IMR-90 (cell line): Measurements from ENCODE around the gene TRIM21. TPM values are rescaled to one million over a fixed set of nuclear protein-coding genes. Genes with fewer than 3 reads are reported as not detected.

Experiments
- ATAC-seq: fragments of 200-7000 bp; cut with Tn5 transposase; 2 replicates; pipeline ENCODE4 v1.9.1; 2020; ENCODE audit warnings: low read depth, mild to moderate bottlenecking, moderate library complexity
- BruUV-seq: library from RNA; stranded (reverse); fragments of 400-500 nt; replicated peaks from 2 replicates; lab custom pipeline; 2021; lab: Mats Ljungman, UMichigan
- CTCF ChIA-PET: fragments of 300-600 bp; formaldehyde crosslinking; extraction: SDS; loops from one replicate; lab custom pipeline; 2021; ENCODE audit warnings: antibody characterized with exemption; lab: Yijun Ruan, JAX
- POLR2A ChIA-PET: fragments of 300-600 bp; sonication (Branson Sonifier 250); formaldehyde crosslinking; loops from one replicate; lab custom pipeline; 2022; ENCODE audit warnings: antibody characterized with exemption; ENCODE audit not compliant: unreplicated experiment; lab: Charles Lee
- DNase-seq: peaks from one replicate; pipeline ENCODE4 v3.0.0; 2013
- H2AFZ ChIP-seq: replicated peaks from 2 replicates; pipeline ENCODE3; 2013; ENCODE audit warnings: low read length, mild to moderate bottlenecking; ENCODE audit not compliant: poor library complexity
- H2AK5ac ChIP-seq: 2 replicates; pipeline ENCODE4 v1.6.1; 2013; ENCODE audit warnings: low read depth, low read length, inconsistent platforms
- H2AK9ac ChIP-seq: replicated peaks from 2 replicates; pipeline ENCODE3; 2013; ENCODE audit warnings: mild to moderate bottlenecking, low read depth, low read length, moderate library complexity; ENCODE audit not compliant: poor library complexity
- H2BK120ac ChIP-seq: 2 replicates; pipeline ENCODE4 v1.6.1; 2013; ENCODE audit warnings: low read depth, low read length, inconsistent platforms
- H2BK15ac ChIP-seq: 3 replicates; pipeline ENCODE4 v1.6.1; 2013; ENCODE audit warnings: low read depth, low read length, inconsistent platforms
- H2BK20ac ChIP-seq: 2 replicates; pipeline ENCODE4 v1.6.1; 2013; ENCODE audit warnings: low read depth, mild to moderate bottlenecking, inconsistent platforms, low read length, moderate library complexity
- H2BK5ac ChIP-seq: 2 replicates; pipeline ENCODE4 v1.6.1; 2013; ENCODE audit warnings: mild to moderate bottlenecking, low read depth, low read length, inconsistent platforms; ENCODE audit not compliant: poor library complexity, severe bottlenecking
- H3K14ac ChIP-seq: replicated peaks from 2 replicates; pipeline ENCODE4 v1.6.1; 2013; ENCODE audit warnings: low read depth, low read length, inconsistent platforms
- H3K18ac ChIP-seq: 2 replicates; pipeline ENCODE4 v1.6.1; 2013; ENCODE audit warnings: low read depth, low read length, control low read depth
- H3K23ac ChIP-seq: 2 replicates; pipeline ENCODE4 v1.6.1; 2013; ENCODE audit warnings: low read depth, low read length, inconsistent platforms
- H3K27ac ChIP-seq: 2 replicates; pipeline ENCODE4 v1.5.1; 2013; ENCODE audit warnings: mild to moderate bottlenecking, control low read depth, low read length; ENCODE audit not compliant: insufficient read depth
- H3K27me3 ChIP-seq: 2 replicates; pipeline ENCODE4 v1.6.1; 2013; ENCODE audit warnings: low read length; ENCODE audit not compliant: control insufficient read depth, insufficient read depth
- H3K36me3 ChIP-seq: 2 replicates; pipeline ENCODE4 v1.6.1; 2013; ENCODE audit warnings: low read length, mixed read lengths; ENCODE audit not compliant: control insufficient read depth, insufficient read depth
- H3K4ac ChIP-seq: 2 replicates; pipeline ENCODE4 v1.6.1; 2013; ENCODE audit warnings: low read depth, low read length, inconsistent platforms
- H3K4me1 ChIP-seq: 2 replicates; pipeline ENCODE4 v1.6.1; 2013; ENCODE audit warnings: low read length, mixed read lengths; ENCODE audit not compliant: control insufficient read depth, insufficient read depth
- H3K4me2 ChIP-seq: 2 replicates; pipeline ENCODE4 v1.6.1; 2013; ENCODE audit warnings: low read depth, mild to moderate bottlenecking, control low read depth, low read length, moderate library complexity
- H3K4me3 ChIP-seq: 2 replicates; pipeline ENCODE4 v1.5.1; 2013; ENCODE audit warnings: low read depth, mild to moderate bottlenecking, control low read depth, low read length, moderate library complexity; ENCODE audit not compliant: insufficient read depth
- H3K56ac ChIP-seq: 2 replicates; pipeline ENCODE4 v1.6.1; 2013; ENCODE audit warnings: low read length, inconsistent platforms; ENCODE audit not compliant: insufficient read depth; ENCODE audit errors: extremely low read depth
- H3K79me1 ChIP-seq, 2 experiments: 2 replicates each; pipeline ENCODE4 v1.6.1; 2013; ENCODE audit warnings: low read length in 2 of 2, inconsistent platforms in 1 of 2, low read depth in 1 of 2
- H3K9ac ChIP-seq: 2 replicates; pipeline ENCODE4 v1.6.1; 2013; ENCODE audit warnings: low read depth, low read length, control low read depth
- H3K9me1 ChIP-seq: 2 replicates; pipeline ENCODE4 v1.6.1; 2013; ENCODE audit warnings: low read length, inconsistent platforms; ENCODE audit not compliant: insufficient read depth
- H3K9me3 ChIP-seq: 2 replicates; pipeline ENCODE4 v1.6.1; 2013; ENCODE audit warnings: low read length; ENCODE audit not compliant: control insufficient read depth, insufficient read depth
- H4K20me1 ChIP-seq: 2 replicates; pipeline ENCODE4 v1.6.1; 2013; ENCODE audit warnings: low read length, inconsistent platforms; ENCODE audit not compliant: insufficient read depth
- H4K5ac ChIP-seq: 2 replicates; pipeline ENCODE4 v1.6.1; 2013; ENCODE audit warnings: mild to moderate bottlenecking, low read depth, low read length, control low read depth
- H4K8ac ChIP-seq, 2 experiments: 2 replicates each; pipeline ENCODE4 v1.6.1; 2013; ENCODE audit warnings: low read depth in 2 of 2, low read length in 2 of 2, control low read depth in 1 of 2, inconsistent platforms in 1 of 2
- H4K91ac ChIP-seq: 2 replicates; pipeline ENCODE4 v1.6.1; 2013; ENCODE audit warnings: low read depth, low read length, inconsistent platforms; ENCODE audit not compliant: insufficient read depth
- BHLHE40 ChIP-seq: fragments of 150-350 bp; IDR thresholded peaks from 2 replicates; pipeline ENCODE4 v1.6.1; 2016; ENCODE audit warnings: mild to moderate bottlenecking, low read depth, low read length
- CEBPB ChIP-seq: IDR thresholded peaks from 2 replicates; pipeline ENCODE4 v1.6.1; 2012; ENCODE audit warnings: low read depth, low read length, improper control_type of control experiment
- CHD1 ChIP-seq: IDR thresholded peaks from 2 replicates; pipeline ENCODE4 v1.6.1; 2012; ENCODE audit warnings: low read depth, low read length, improper control_type of control experiment
- MAFK ChIP-seq: IDR thresholded peaks from 2 replicates; pipeline ENCODE4 v1.6.1; 2012; ENCODE audit warnings: low read depth, low read length, improper control_type of control experiment
- MAZ ChIP-seq: IDR thresholded peaks from 2 replicates; pipeline ENCODE4 v1.6.1; 2012; ENCODE audit warnings: low read depth, mild to moderate bottlenecking, low read length, improper control_type of control experiment, moderate library complexity, borderline replicate concordance
- MXI1 ChIP-seq: IDR thresholded peaks from 2 replicates; pipeline ENCODE4 v1.6.1; 2012; ENCODE audit warnings: low read depth, mild to moderate bottlenecking, low read length, moderate library complexity, borderline replicate concordance
- NFE2L2 ChIP-seq: fragments of 150-350 bp; IDR thresholded peaks from 2 replicates; pipeline ENCODE4 v1.6.1; 2016; ENCODE audit warnings: low read depth, mild to moderate bottlenecking, low read length
- POLR2A ChIP-seq: IDR thresholded peaks from 2 replicates; pipeline ENCODE4 v1.6.1; 2012; ENCODE audit warnings: mild to moderate bottlenecking, low read depth, low read length
- RAD21 ChIP-seq: IDR thresholded peaks from 2 replicates; pipeline ENCODE4 v1.6.1; 2012; ENCODE audit warnings: low read length, improper control_type of control experiment
- RCOR1 ChIP-seq: IDR thresholded peaks from 2 replicates; pipeline ENCODE4 v1.6.1; 2012; ENCODE audit warnings: mild to moderate bottlenecking, low read length, improper control_type of control experiment; ENCODE audit not compliant: insufficient replicate concordance
- RFX5 ChIP-seq: IDR thresholded peaks from 2 replicates; pipeline ENCODE4 v1.8.0; 2012; ENCODE audit warnings: low read depth, mild to moderate bottlenecking, low read length, moderate library complexity
- SMC3 ChIP-seq: fragments of 150-350 bp; IDR thresholded peaks from 2 replicates; pipeline ENCODE4 v1.6.1; 2016; ENCODE audit warnings: low read depth, mild to moderate bottlenecking, antibody characterized with exemption, low read length, moderate library complexity
- WGBS, 2 experiments: methylation state at CpG; one replicate each; pipeline versions ENCODE4 v1.1.5 to v1.1.7; 2013; ENCODE audit warnings: missing lambda C conversion rate in 2 of 2; ENCODE audit not compliant: insufficient read length in 1 of 2; ENCODE audit errors: extremely low coverage in 2 of 2; 5-methylcytosine and 5-hydroxymethylcytosine counted together
- dilution Hi-C: fragments of 300-500 bp; cut with HindIII; formaldehyde crosslinking; loops from one replicate; pipeline ENCODE4 v1.14.3; 2018; ENCODE audit warnings: low sequenced_read_pairs; ENCODE audit not compliant: unreplicated experiment
- in situ Hi-C: fragments of 300-500 bp; cut with MboI; formaldehyde crosslinking; loops from 3 replicates; pipeline ENCODE4 v1.14.3; 2019; ENCODE audit warnings: low sequenced_read_pairs, inconsistent platforms, mixed read lengths
- intact Hi-C: fragments of 100-400 bp; cut with micrococcal nuclease; formaldehyde crosslinking; loops from 2 replicates; pipeline ENCODE4 v1.10.0; 2022
- polyA plus RNA-seq, 3 experiments: library from polyadenylated mRNA; depleted of rRNA; stranded (reverse); fragments of >200 nt; gene quantifications; 2 replicates each; pipeline ENCODE4 v1.2.3, GENCODE V29; 2012; ENCODE audit warnings: low replicate concordance in 1 of 3
- total RNA-seq: library from RNA; depleted of rRNA; stranded (reverse); fragments of >200 nt; gene quantifications from 2 replicates; pipeline ENCODE4 v1.2.3, GENCODE V29; 2012
- TF ChIP-seq, protein P1 (sequence below): conservative IDR thresholded peaks from 2 replicates; pipeline ENCODE4 v1.5.1; 2012; ENCODE audit warnings: mild to moderate bottlenecking, low read depth, low read length, improper control_type of control experiment
- TF ChIP-seq, protein P2 (sequence below): fragments of 150-350 bp; IDR thresholded peaks from 2 replicates; pipeline ENCODE4 v1.6.1; 2016; ENCODE audit warnings: low read depth, mild to moderate bottlenecking, low read length, moderate library complexity, borderline replicate concordance
- TF ChIP-seq, protein P3 (sequence below): fragments of 150-350 bp; IDR thresholded peaks from 2 replicates; pipeline ENCODE4 v1.6.1; 2017; ENCODE audit warnings: mild to moderate bottlenecking, antibody characterized with exemption, low read length, low read depth

TRIM21 gene
- total and polyA plus RNA-seq, 2 of the 4 experiments (the other 2 are of a cell fraction): 13.9 to 19.2 TPM

DNA sequence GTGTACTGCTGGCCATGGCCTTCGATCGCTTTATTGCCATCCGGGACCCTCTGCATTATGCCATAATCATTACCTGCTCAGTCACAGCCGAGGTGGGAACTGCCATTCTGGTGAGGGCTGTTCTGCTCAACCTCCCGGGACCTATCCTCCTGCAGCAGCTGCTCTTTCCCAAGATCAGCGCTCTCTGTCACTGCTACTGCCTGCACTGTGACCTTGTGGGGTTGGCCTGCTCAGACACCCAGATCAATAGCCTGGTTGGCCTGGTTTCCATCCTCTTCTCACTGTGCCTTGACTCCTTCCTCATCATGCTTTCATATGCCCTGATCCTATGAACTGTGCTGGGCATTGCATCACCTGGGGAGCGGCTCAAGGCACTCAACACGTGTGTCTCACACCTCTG, 24.9 kb upstream of the TRIM21 start:
- H2BK20ac ChIP-seq: no peak overlapping the region
- TF ChIP-seq MAFK (no peak), RFX5 (no peak), BHLHE40 (no peak), CHD1 (no peak), SMC3 (no peak), RAD21 (no peak), CEBPB (no peak), MXI1 (no peak), RCOR1 (no peak), POLR2A (no peak), NFE2L2 (no peak), MAZ (no peak)
- TF ChIP-seq, protein P1, sequence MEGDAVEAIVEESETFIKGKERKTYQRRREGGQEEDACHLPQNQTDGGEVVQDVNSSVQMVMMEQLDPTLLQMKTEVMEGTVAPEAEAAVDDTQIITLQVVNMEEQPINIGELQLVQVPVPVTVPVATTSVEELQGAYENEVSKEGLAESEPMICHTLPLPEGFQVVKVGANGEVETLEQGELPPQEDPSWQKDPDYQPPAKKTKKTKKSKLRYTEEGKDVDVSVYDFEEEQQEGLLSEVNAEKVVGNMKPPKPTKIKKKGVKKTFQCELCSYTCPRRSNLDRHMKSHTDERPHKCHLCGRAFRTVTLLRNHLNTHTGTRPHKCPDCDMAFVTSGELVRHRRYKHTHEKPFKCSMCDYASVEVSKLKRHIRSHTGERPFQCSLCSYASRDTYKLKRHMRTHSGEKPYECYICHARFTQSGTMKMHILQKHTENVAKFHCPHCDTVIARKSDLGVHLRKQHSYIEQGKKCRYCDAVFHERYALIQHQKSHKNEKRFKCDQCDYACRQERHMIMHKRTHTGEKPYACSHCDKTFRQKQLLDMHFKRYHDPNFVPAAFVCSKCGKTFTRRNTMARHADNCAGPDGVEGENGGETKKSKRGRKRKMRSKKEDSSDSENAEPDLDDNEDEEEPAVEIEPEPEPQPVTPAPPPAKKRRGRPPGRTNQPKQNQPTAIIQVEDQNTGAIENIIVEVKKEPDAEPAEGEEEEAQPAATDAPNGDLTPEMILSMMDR: no peak
- TF ChIP-seq, protein P2, sequence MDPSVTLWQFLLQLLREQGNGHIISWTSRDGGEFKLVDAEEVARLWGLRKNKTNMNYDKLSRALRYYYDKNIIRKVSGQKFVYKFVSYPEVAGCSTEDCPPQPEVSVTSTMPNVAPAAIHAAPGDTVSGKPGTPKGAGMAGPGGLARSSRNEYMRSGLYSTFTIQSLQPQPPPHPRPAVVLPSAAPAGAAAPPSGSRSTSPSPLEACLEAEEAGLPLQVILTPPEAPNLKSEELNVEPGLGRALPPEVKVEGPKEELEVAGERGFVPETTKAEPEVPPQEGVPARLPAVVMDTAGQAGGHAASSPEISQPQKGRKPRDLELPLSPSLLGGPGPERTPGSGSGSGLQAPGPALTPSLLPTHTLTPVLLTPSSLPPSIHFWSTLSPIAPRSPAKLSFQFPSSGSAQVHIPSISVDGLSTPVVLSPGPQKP: no peak
- TF ChIP-seq, protein P3, sequence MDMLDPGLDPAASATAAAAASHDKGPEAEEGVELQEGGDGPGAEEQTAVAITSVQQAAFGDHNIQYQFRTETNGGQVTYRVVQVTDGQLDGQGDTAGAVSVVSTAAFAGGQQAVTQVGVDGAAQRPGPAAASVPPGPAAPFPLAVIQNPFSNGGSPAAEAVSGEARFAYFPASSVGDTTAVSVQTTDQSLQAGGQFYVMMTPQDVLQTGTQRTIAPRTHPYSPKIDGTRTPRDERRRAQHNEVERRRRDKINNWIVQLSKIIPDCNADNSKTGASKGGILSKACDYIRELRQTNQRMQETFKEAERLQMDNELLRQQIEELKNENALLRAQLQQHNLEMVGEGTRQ: no peak
- intact Hi-C loops: no loop called here
- H2AK9ac ChIP-seq: no peak overlapping the region
- H4K20me1 ChIP-seq: no peaks in the 10 kb centered on the region
- POLR2A ChIA-PET: no interaction called here
- no peaks in the 10 kb centered on the region for H3K27me3 ChIP-seq
- no peak overlapping the region for H2BK15ac ChIP-seq
- ATAC-seq: no peak
- H3K18ac ChIP-seq: no peak overlapping the region
- no peak overlapping the region for H2BK5ac ChIP-seq
- H3K23ac ChIP-seq: no peak overlapping the region
- H3K4ac ChIP-seq: no peak overlapping the region
- no peak overlapping the region for H3K56ac ChIP-seq
- in situ Hi-C loops: no loop called here
- H2AFZ ChIP-seq: no peak overlapping the region
- H3K79me1 ChIP-seq: no peaks in the 10 kb centered on the region
- H4K8ac ChIP-seq: no peak overlapping the region
- 45% methylated on average over 7 of the region's 8 CpGs; no CpG with 5 or more reads in 1 of the 2 experiments for WGBS, 2 experiments
- no peaks in the 10 kb centered on the region for H3K9me3 ChIP-seq
- H3K27ac ChIP-seq: no peak overlapping the region
- no peak overlapping the region for H3K9ac ChIP-seq
- DNase-seq: no peak
- no peak overlapping the region for H2AK5ac ChIP-seq
- H3K4me2 ChIP-seq: no peak overlapping the region
- CTCF ChIA-PET: no interaction called here
- no peak overlapping the region for H2BK120ac ChIP-seq
- no peaks in the 10 kb centered on the region for H3K36me3 ChIP-seq
- no peak overlapping the region for H3K14ac ChIP-seq
- dilution Hi-C loops: no loop called here
- H4K5ac ChIP-seq: no peak overlapping the region
- H3K9me1 ChIP-seq: no peaks in the 10 kb centered on the region
- no TSS peak for BruUV-seq
- no peak overlapping the region for H4K91ac ChIP-seq
- H3K4me3 ChIP-seq: no peak overlapping the region
- H3K4me1 ChIP-seq: no peaks in the 10 kb centered on the region
